Measurements from ENCODE around the gene TMC2.

DNA sequence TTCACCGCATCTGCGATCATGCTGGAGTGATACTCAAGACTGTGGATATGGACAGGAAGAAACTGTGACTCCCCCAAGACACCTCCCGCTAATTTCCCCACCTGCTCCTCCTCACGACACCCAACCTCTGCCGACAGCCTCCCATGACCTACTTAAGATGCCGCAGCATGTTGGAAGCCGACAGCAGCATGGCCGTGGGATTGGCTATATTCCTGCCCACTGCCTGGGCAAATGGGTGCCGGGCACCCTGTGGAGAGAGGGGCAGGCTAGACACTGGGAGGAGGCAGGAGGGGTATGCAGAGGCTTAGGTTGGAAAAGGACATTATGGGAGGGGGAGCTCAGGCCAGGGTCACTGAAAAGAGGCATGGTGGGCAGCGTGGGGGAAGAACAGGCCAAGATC is 123.2 kb downstream of the TMC2 start:
- TF ChIP-seq POLR2AphosphoS5 (IDR thresholded peaks at IDR 0.05; ENCODE audit: low read depth, low read length) (no peak; the same call in 1 of the 2 replicates), SIN3A (IDR thresholded peaks at IDR 0.05; ENCODE audit: borderline replicate concordance, insufficient read depth, low read length) (no peak)

Measured in PFSK-1 (cell line).